SH-SY5Y (cell line): Measurements from ENCODE around the gene PCYT2.

Source experiments
- GATA2 ChIP-seq: IDR thresholded peaks from 2 replicates; pipeline ENCODE4 v1.6.1; 2011; ENCODE audit warnings: mild to moderate bottlenecking, low read depth, low read length
- GATA3 ChIP-seq: IDR thresholded peaks from 2 replicates; pipeline ENCODE4 v1.6.1; 2011; ENCODE audit warnings: low read depth, mild to moderate bottlenecking, low read length, moderate library complexity

- TF ChIP-seq GATA2 (no peak), GATA3 (no peak)
Measured at GRCh38 chr17:81870131-81870980, 40.8 kb downstream of the PCYT2 start.
